HepG2 (cell line): ENCODE results near the gene WNK2. TPM values are rescaled to one million over a fixed set of nuclear protein-coding genes. Genes with fewer than 3 reads are reported as not detected.

Experiments
- ARNTL ChIP-seq: sonication (generic); formaldehyde crosslinking; IDR thresholded peaks from 2 replicates; pipeline ENCODE4 v1.4.0; 2020; ENCODE audit warnings: mild to moderate bottlenecking, missing genetic modification reagents
- ATF7 ChIP-seq, 2 experiments: fragments of 450-650 bp in 1 of 2; sonication (generic) in 1 of 2; formaldehyde crosslinking in 1 of 2; IDR thresholded peaks; 2 replicates each; pipeline versions ENCODE4 v1.4.0 to v1.6.1; 2016 to 2020; ENCODE audit warnings: antibody characterized with exemption in 1 of 2, mild to moderate bottlenecking in 1 of 2, missing genetic modification reagents in 1 of 2
- GTF3A ChIP-seq: sonication (generic); formaldehyde crosslinking; conservative IDR thresholded peaks from 2 replicates; pipeline ENCODE4 v1.4.0; 2020; ENCODE audit warnings: mild to moderate bottlenecking, missing genetic modification reagents
- HDAC1 ChIP-seq: sonication (generic); formaldehyde crosslinking; IDR thresholded peaks from 2 replicates; pipeline ENCODE4 v1.5.1; 2020; ENCODE audit warnings: mild to moderate bottlenecking, missing genetic modification reagents
- HOXA3 ChIP-seq: sonication (generic); formaldehyde crosslinking; IDR thresholded peaks from 2 replicates; pipeline ENCODE4 v1.5.0; 2020; ENCODE audit warnings: missing genetic modification reagents
- IRF2 ChIP-seq: IDR thresholded peaks from 2 replicates; pipeline ENCODE4 v1.6.1; 2018; ENCODE audit warnings: missing genetic modification reagents, missing compliant biosample characterization
- KMT2A ChIP-seq: sonication (generic); formaldehyde crosslinking; IDR thresholded peaks from 2 replicates; pipeline ENCODE4 v1.4.0; 2020; ENCODE audit warnings: missing genetic modification reagents
- MZF1 ChIP-seq: sonication (generic); formaldehyde crosslinking; IDR thresholded peaks from 2 replicates; pipeline ENCODE4 v1.8.1; 2023; ENCODE audit warnings: mild to moderate bottlenecking, missing genetic modification reagents, borderline replicate concordance
- NFE2 ChIP-seq: sonication (generic); formaldehyde crosslinking; IDR thresholded peaks from 2 replicates; pipeline ENCODE4 v1.4.0; 2020; ENCODE audit warnings: missing genetic modification reagents
- NKX3-1 ChIP-seq: sonication (generic); formaldehyde crosslinking; IDR thresholded peaks from 2 replicates; pipeline ENCODE4 v1.5.0; 2020; ENCODE audit warnings: missing genetic modification reagents
- PAXIP1 ChIP-seq: sonication (generic); formaldehyde crosslinking; conservative IDR thresholded peaks from 2 replicates; pipeline ENCODE4 v1.4.0; 2020; ENCODE audit warnings: mild to moderate bottlenecking, missing genetic modification reagents, moderate library complexity
- TCF7L2 ChIP-seq: IDR thresholded peaks from 2 replicates; pipeline ENCODE4 v1.6.1; 2011; ENCODE audit warnings: mild to moderate bottlenecking, low read depth, low read length, moderate library complexity
- TSC22D2 ChIP-seq: sonication (generic); formaldehyde crosslinking; IDR thresholded peaks from 2 replicates; pipeline ENCODE4 v1.5.1; 2020; ENCODE audit warnings: missing genetic modification reagents, mild to moderate bottlenecking, borderline replicate concordance
- XBP1 ChIP-seq: sonication (generic); formaldehyde crosslinking; IDR thresholded peaks from 2 replicates; pipeline ENCODE4 v1.5.0; 2020; ENCODE audit warnings: missing genetic modification reagents
- ZFP90 ChIP-seq: sonication (generic); formaldehyde crosslinking; IDR thresholded peaks from 2 replicates; pipeline ENCODE4 v1.8.0; 2022; ENCODE audit warnings: missing genetic modification reagents, mild to moderate bottlenecking, inconsistent platforms, borderline replicate concordance
- ZFX ChIP-seq: sonication (generic); formaldehyde crosslinking; IDR thresholded peaks from 2 replicates; pipeline ENCODE4 v1.4.0; 2020; ENCODE audit warnings: mild to moderate bottlenecking, low read depth, missing genetic modification reagents, moderate library complexity
- ZNF20 ChIP-seq: sonication (generic); formaldehyde crosslinking; IDR thresholded peaks from 2 replicates; pipeline ENCODE4 v1.4.0; 2020; ENCODE audit warnings: mild to moderate bottlenecking, moderate library complexity, missing genetic modification reagents
- ZNF275 ChIP-seq: sonication (generic); formaldehyde crosslinking; IDR thresholded peaks from 2 replicates; pipeline ENCODE4 v1.8.0; 2022; ENCODE audit warnings: missing genetic modification reagents, mild to moderate bottlenecking, inconsistent platforms, borderline replicate concordance
- ZNF317 ChIP-seq: sonication (generic); formaldehyde crosslinking; IDR thresholded peaks from 2 replicates; pipeline ENCODE4 v1.5.0; 2020; ENCODE audit warnings: mild to moderate bottlenecking, missing genetic modification reagents
- ZNF484 ChIP-seq: sonication (generic); formaldehyde crosslinking; IDR thresholded peaks from 2 replicates; pipeline ENCODE4 v1.5.1; 2020; ENCODE audit warnings: mild to moderate bottlenecking, low read depth, missing genetic modification reagents, borderline replicate concordance
- ZNF543 ChIP-seq: sonication (generic); formaldehyde crosslinking; IDR thresholded peaks from 2 replicates; pipeline ENCODE4 v1.4.0; 2020; ENCODE audit warnings: mild to moderate bottlenecking, missing genetic modification reagents
- ZNF558 ChIP-seq: sonication (generic); formaldehyde crosslinking; IDR thresholded peaks from 2 replicates; pipeline ENCODE4 v1.9.0; 2022; ENCODE audit warnings: mild to moderate bottlenecking, missing genetic modification reagents, borderline replicate concordance
- ZNF772 ChIP-seq: sonication (generic); formaldehyde crosslinking; IDR thresholded peaks from 2 replicates; pipeline ENCODE4 v1.5.0; 2020; ENCODE audit warnings: mild to moderate bottlenecking, missing genetic modification reagents
- polyA plus RNA-seq, 8 experiments: library from polyadenylated mRNA; depleted of rRNA in 3 of 8; stranded (reverse) in 7 of 8; unstranded in 1 of 8; fragments of >200 nt; fragmentation: Illumina TruSeq in 4 of 8; extraction: Trizol in 4 of 8; gene quantifications; 2 replicates each; pipeline versions ENCODE4 v1.2.1 to v1.2.3, GENCODE V29; 2011 to 2016; ENCODE audit warnings: low read depth in 4 of 8, missing spikeins in 1 of 8, mixed read lengths in 1 of 8; ENCODE audit not compliant: insufficient read depth in 1 of 8
- total RNA-seq, 5 experiments: library from RNA; depleted of rRNA; stranded (reverse); fragments of >200 nt; fragmentation: Illumina TruSeq; extraction: Trizol; gene quantifications; 2 replicates each; pipeline ENCODE4 v1.2.3, GENCODE V29; 2016; ENCODE audit warnings: low read depth in 1 of 5
- TF ChIP-seq, protein P1 (sequence below): IDR thresholded peaks from 2 replicates; pipeline ENCODE4 v1.6.1; 2016; ENCODE audit warnings: low read depth, control low read depth

Gene WNK2
- total and polyA plus RNA-seq, 2 of the 13 experiments (the other 11 are each of a cell fraction or from before 2014, with no cell fraction given), result 10.5 to 12.0 TPM

DNA sequence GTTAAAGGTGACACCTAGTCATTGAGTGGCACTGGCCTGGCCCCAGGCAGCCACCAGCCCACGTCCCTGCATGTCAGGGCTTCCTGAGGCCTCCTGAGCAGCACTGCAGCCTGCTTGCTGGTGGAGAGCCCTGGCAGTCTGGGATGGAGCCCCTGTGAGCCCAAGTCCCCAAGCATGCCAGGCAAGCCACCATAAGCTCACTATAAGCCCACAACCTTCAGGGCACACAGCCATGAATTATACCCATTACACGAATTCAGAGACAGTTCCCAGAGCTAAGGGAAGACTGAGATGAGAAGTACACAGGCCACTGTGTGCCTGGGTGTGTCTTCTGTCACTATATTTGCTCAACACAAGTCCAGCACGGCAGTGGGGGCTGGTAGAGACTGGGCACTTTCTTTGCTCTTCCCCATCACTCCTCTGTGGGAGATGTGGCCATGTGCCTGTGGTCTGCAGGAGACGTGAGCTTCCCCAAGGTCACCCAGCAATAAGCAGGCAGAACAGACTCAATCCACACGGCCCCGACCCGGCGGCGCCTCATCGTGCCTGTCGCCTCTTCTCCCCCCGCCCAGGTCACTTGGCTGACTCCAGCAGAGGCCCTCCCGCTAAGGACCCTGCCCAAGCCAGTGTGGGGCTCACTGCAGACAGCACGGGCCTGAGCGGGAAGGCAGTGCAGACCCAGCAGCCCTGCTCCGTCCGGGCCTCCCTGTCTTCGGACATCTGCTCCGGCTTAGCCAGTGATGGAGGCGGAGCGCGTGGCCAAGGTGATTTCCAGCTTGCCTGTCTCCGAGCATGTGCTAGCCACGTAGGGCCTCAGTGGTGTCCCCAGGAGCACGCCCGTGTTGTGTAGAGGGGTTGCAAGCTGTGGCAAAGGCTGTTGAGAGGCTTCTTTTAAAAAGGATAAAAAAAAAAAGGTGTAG is 114.8 kb downstream of the WNK2 start (continued):
- TF ChIP-seq PAXIP1 (CRISPR knock-in tag) (no peak), ZNF275 (CRISPR knock-in tag) (no peak), ZNF558 (no peak; the same call in 1 of the 2 replicates), ARNTL (CRISPR knock-in tag) (0 out of 2 replicates have a peak, but pooled peaks have one; percentile 42), XBP1 (CRISPR knock-in tag) (no peak), NFE2 (CRISPR knock-in tag) (no peak), ZNF543 (CRISPR knock-in tag) (peak; percentile 66; the same call in 1 of the 2 replicates), ATF7 (IDR thresholded peaks at IDR 0.05) (no peak), ATF7 (CRISPR knock-in tag; IDR thresholded peaks at IDR 0.05) (no peak), HDAC1 (CRISPR knock-in tag) (no peak; the same call in 1 of the 2 replicates), ZFP90 (CRISPR knock-in tag) (peak; percentile 84; the same call in 1 of the 2 replicates), TSC22D2 (CRISPR knock-in tag) (no peak), MZF1 (no peak), ZNF317 (CRISPR knock-in tag) (no peak; the same call in 1 of the 2 replicates), KMT2A (CRISPR knock-in tag) (peak; percentile 67; the same call in 1 of the 2 replicates), ZNF484 (CRISPR knock-in tag) (no peak), NKX3-1 (CRISPR knock-in tag) (peak; percentile 45; the same call in 1 of the 2 replicates), HOXA3 (CRISPR knock-in tag) (no peak), IRF2 (CRISPR knock-in tag) (peak; percentile 37; the same call in 1 of the 2 replicates), ZNF20 (no peak), GTF3A (CRISPR knock-in tag) (no peak; the same call in 1 of the 2 replicates), ZFX (CRISPR knock-in tag) (peak; percentile 85), ZNF772 (0 out of 2 replicates have a peak, but pooled peaks have one; percentile 43), TCF7L2 (no peak)
- TF ChIP-seq, protein P1, sequence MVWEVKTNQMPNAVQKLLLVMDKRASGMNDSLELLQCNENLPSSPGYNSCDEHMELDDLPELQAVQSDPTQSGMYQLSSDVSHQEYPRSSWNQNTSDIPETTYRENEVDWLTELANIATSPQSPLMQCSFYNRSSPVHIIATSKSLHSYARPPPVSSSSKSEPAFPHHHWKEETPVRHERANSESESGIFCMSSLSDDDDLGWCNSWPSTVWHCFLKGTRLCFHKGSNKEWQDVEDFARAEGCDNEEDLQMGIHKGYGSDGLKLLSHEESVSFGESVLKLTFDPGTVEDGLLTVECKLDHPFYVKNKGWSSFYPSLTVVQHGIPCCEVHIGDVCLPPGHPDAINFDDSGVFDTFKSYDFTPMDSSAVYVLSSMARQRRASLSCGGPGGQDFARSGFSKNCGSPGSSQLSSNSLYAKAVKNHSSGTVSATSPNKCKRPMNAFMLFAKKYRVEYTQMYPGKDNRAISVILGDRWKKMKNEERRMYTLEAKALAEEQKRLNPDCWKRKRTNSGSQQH (CRISPR knock-in tag), result no peak
